ENCODE measurements around the gene BMX.

DNA sequence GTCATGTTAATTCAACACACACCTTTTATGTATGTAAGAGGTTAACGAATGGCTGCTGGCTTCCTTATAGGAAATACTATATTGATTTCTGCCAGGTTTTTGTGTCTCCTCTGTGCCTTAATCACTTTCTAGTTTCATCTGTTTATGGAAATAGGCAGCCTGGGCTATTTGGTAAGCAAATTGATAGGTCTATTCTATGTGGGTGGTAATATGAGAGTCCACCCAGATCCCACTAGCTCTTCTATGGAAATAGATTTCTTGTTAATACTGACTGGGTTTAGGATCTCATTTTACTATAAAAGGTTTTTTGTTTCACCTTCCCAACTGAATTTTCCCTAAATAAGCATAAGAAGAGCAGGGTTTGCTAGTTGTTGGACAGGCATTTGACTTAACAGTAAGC lies 4.1 kb downstream of the BMX start:
- TF ChIP-seq CTCF (IDR thresholded peaks at IDR 0.05; ENCODE audit: poor library complexity, severe bottlenecking) (no peak), REST (IDR thresholded peaks at IDR 0.05; ENCODE audit: borderline replicate concordance) (no peak), EP300 (conservative IDR thresholded peaks at IDR 0.05; ENCODE audit: poor library complexity, severe bottlenecking) (no peak), EZH2 (IDR thresholded peaks at IDR 0.05; ENCODE audit: borderline replicate concordance, insufficient read depth, low read length, poor library complexity, severe bottlenecking) (no peak)

Data from neural cell (in vitro differentiated cells).